Activated CD4-positive, alpha-beta T cell treated with anti-CD3 and anti-CD28 coated beads for 36 hours (primary cell): ENCODE results near the gene PCSK1. TPM values are rescaled to one million over a fixed set of nuclear protein-coding genes. Genes with fewer than 3 reads are reported as not detected.

Experiments
- ATAC-seq: fragments of 200-7000 bp; cut with Tn5 transposase; one replicate; pipeline ENCODE4 v1.10.0; 2021; ENCODE audit warnings: mild to moderate bottlenecking, moderate library complexity
- CTCF ChIA-PET: fragments of 350-600 bp; sonication (Branson Sonifier 250); formaldehyde crosslinking; loops from one replicate; lab custom pipeline; 2021; ENCODE audit warnings: antibody characterized with exemption; lab: Charles Lee
- POLR2A ChIA-PET: fragments of 350-600 bp; sonication (Branson Sonifier 250); formaldehyde crosslinking; loops from one replicate; lab custom pipeline; 2021; ENCODE audit warnings: antibody characterized with exemption, inconsistent platforms; lab: Charles Lee
- DNase-seq: peaks from one replicate; pipeline ENCODE4 v3.0.0-alpha.2; 2020
- H3K27ac Mint-ChIP-seq: one replicate; pipeline ENCODE4 v1.8.0; 2021; ENCODE audit warnings: mixed read lengths
- H3K27me3 Mint-ChIP-seq: one replicate; pipeline ENCODE4 v1.8.0; 2021; ENCODE audit warnings: mixed read lengths
- H3K36me3 Mint-ChIP-seq: one replicate; pipeline ENCODE4 v1.8.0; 2021; ENCODE audit warnings: low read depth, mixed read lengths
- H3K4me1 Mint-ChIP-seq: one replicate; pipeline ENCODE4 v1.8.0; 2021; ENCODE audit warnings: mixed read lengths
- H3K4me3 Mint-ChIP-seq: one replicate; pipeline ENCODE4 v1.8.0; 2021; ENCODE audit warnings: mild to moderate bottlenecking, moderate library complexity, mixed read lengths
- H3K9me3 Mint-ChIP-seq: one replicate; pipeline ENCODE4 v1.8.0; 2021; ENCODE audit warnings: low read depth, mixed read lengths
- intact Hi-C, 2 experiments: fragments of 100-400 bp; cut with DNase I in 1 of 2; cut with micrococcal nuclease in 1 of 2; formaldehyde crosslinking; loops; one replicate each; pipeline versions ENCODE4 v1.14.2 to v1.15.1; 2022 to 2024; cut with DNase I, micrococcal nuclease
- total RNA-seq, 2 experiments: library from RNA; stranded (reverse); gene quantifications; one replicate each; pipeline ENCODE4 v1.2.3, GENCODE V29; 2021

PCSK1 gene
- total RNA-seq, 2 experiments from 2014 or later: not detected

DNA sequence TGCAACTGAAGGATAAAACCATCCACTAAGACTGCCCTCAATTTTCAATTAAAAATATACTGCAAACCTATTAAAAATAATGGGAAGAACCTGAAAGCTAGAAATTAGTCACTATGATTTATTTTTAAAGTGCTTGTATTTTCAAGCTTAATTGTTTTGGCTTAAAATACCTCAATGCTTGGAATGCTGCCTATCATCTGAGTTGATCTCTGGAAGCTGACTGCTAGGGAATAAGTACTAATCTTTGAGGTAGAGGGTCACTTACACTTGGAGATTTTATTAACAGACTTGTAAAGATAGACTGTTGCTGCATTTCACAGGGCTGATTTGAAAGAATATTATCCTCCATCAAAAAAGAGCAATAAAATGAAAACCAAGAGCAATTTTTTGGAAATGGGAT, 6.2 kb downstream of the PCSK1 start:
- no peaks in the 10 kb centered on the region for H3K36me3 Mint-ChIP-seq
- peaks cover 39% of the 10 kb centered on the region for H3K27me3 Mint-ChIP-seq
- intact Hi-C loops: no loop called here
- peaks cover 8% of the 10 kb centered on the region for H3K4me1 Mint-ChIP-seq
- H3K9me3 Mint-ChIP-seq: no peaks in the 10 kb centered on the region
- no peak overlapping the region for H3K4me3 Mint-ChIP-seq
- no peak for DNase-seq
- CTCF ChIA-PET: interaction anchor here (0.7 to 1.1 kb wide), 2 partner anchors 82 to 355 kb away, joined by 3 read pairs; no protein-coding TSS in a partner anchor
- no peak for ATAC-seq
- no peak overlapping the region for H3K27ac Mint-ChIP-seq
- POLR2A ChIA-PET: no interaction called here

GRCh38 chr5:96425443-96425842, 7.6 kb downstream of the PCSK1 start:
- Mint-ChIP-seq H3K27ac (no peak overlapping the region), H3K9me3 (no peaks in the 10 kb centered on the region), H3K36me3 (no peaks in the 10 kb centered on the region), H3K4me3 (no peak overlapping the region), H3K27me3 (peaks cover 33% of the 10 kb centered on the region), H3K4me1 (no peaks in the 10 kb centered on the region)
- POLR2A ChIA-PET: no interaction called here
- no peak for DNase-seq
- ATAC-seq: no peak
- intact Hi-C loops: no loop called here
- CTCF ChIA-PET: interaction anchor here (1.0 kb wide), 1 partner anchor 170 kb away, joined by 3 read pairs; no protein-coding TSS in a partner anchor

DNA sequence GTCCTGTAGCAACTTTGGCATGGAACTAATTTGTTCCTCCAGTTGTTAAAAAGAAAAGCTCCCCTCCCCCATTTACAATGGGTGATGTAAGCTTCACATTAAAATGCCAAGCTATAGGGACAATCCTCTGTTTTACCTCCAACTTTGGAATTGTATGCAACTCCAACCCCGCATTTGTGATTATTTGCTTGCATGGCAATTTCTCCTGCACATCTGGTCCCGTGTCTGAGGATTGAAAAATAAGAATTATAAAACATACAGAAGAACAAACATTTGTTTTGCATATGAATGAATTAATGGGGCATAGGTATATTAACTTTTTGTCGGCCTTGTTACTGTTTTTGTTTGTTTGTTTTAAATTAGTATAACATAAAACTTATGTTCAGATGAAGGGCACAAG, 17.2 kb downstream of the PCSK1 start:
- Mint-ChIP-seq H3K4me3 (no peak overlapping the region), H3K36me3 (no peaks in the 10 kb centered on the region), H3K27me3 (peaks cover 5% of the 10 kb centered on the region), H3K27ac (no peak overlapping the region), H3K9me3 (no peaks in the 10 kb centered on the region), H3K4me1 (peaks cover 5% of the 10 kb centered on the region)
- ChIA-PET POLR2A (no interaction called here), CTCF (no interaction called here)
- no peak for ATAC-seq
- intact Hi-C loops: no loop called here
- DNase-seq: no peak

DNA sequence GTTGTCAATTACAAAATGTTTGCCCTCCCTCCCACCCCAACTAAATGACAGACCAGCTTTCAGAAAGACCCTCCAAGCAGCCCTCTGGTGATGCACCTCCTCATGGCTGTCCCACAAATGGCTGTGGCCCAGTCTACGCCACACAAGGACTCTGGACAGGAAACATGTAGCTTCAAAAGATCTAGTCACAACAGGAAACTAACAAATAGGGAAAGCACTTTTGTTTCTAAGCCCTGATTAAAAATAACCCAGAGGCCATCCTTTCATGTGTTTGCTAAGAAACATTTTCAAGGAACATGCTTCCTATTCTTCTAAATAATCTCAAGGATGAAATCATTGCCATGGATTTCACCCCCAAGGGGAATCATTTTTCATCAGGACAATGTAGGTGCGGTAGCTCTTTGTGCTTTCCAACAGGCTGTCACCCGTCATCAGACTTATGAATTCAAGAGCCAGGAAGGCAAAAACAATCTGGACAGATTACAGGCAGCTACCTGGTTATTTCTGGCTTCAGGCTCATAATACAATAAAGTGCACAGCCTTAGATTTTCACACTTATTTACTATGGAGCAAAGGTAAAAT, 20.1 kb downstream of the PCSK1 start:
- no peak overlapping the region for H3K27ac Mint-ChIP-seq
- DNase-seq (no peak), ATAC-seq (no peak)
- H3K9me3 Mint-ChIP-seq: no peaks in the 10 kb centered on the region
- intact Hi-C loops: no loop called here
- H3K27me3 Mint-ChIP-seq: peaks cover 3% of the 10 kb centered on the region
- CTCF ChIA-PET: no interaction called here
- no peak overlapping the region for H3K4me3 Mint-ChIP-seq
- POLR2A ChIA-PET: no interaction called here
- H3K4me1 Mint-ChIP-seq: peaks cover 5% of the 10 kb centered on the region
- H3K36me3 Mint-ChIP-seq: no peaks in the 10 kb centered on the region

DNA sequence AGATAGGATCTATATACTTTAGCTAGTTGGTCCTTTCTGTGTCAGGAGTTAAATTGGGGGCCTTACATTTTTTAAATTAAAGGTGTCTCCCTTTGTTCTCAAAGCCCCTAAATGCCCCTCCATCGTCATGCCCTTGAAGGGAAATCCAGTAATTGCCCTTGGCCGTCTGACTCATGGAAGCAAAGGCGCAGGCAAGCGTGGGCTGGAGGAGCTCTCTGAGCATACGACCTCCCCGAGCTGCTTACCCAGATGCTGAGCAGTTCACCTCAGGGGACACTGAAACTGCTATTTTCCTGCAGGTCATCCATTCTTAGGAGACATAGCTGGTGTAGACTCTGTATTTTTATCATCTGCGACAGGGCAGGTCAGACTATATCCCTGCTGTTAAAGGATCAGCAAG, 23.0 kb downstream of the PCSK1 start:
- H3K36me3 Mint-ChIP-seq: no peaks in the 10 kb centered on the region

GRCh38 chr5:96408841-96409538, 24.1 kb downstream of the PCSK1 start:
- Mint-ChIP-seq H3K4me3 (no peak overlapping the region), H3K4me1 (no peaks in the 10 kb centered on the region), H3K9me3 (no peaks in the 10 kb centered on the region), H3K27ac (no peak overlapping the region), H3K27me3 (peaks cover 3% of the 10 kb centered on the region), H3K36me3 (no peaks in the 10 kb centered on the region)
- intact Hi-C loops: no loop called here
- ChIA-PET POLR2A (no interaction called here), CTCF (no interaction called here)
- ATAC-seq: no peak
- no peak for DNase-seq

More for the DNA sequence above, 23.0 kb downstream of the PCSK1 start:
- intact Hi-C loops: no loop called here
- ATAC-seq: no peak
- no peaks in the 10 kb centered on the region for H3K4me1 Mint-ChIP-seq
- no peak for DNase-seq
- CTCF ChIA-PET: no interaction called here
- no peaks in the 10 kb centered on the region for H3K9me3 Mint-ChIP-seq
- no peak overlapping the region for H3K4me3 Mint-ChIP-seq
- peaks cover 3% of the 10 kb centered on the region for H3K27me3 Mint-ChIP-seq
- no peak overlapping the region for H3K27ac Mint-ChIP-seq
- POLR2A ChIA-PET: no interaction called here

- DNase-seq: no peak
- intact Hi-C loops: no loop called here
- H3K36me3 Mint-ChIP-seq: no peaks in the 10 kb centered on the region
- no peak for ATAC-seq
- no peaks in the 10 kb centered on the region for H3K4me1 Mint-ChIP-seq
- no peak overlapping the region for H3K27ac Mint-ChIP-seq
- ChIA-PET POLR2A (no interaction called here), CTCF (no interaction called here)
- H3K27me3 Mint-ChIP-seq: peaks cover 3% of the 10 kb centered on the region
- H3K4me3 Mint-ChIP-seq: no peak overlapping the region
- H3K9me3 Mint-ChIP-seq: no peaks in the 10 kb centered on the region
Observed at GRCh38 chr5:96408210-96408777, 24.8 kb downstream of the PCSK1 start.

- peaks cover 3% of the 10 kb centered on the region for H3K27me3 Mint-ChIP-seq
- POLR2A ChIA-PET: no interaction called here
Observed at GRCh38 chr5:96407436-96407835, 25.6 kb downstream of the PCSK1 start.

GRCh38 chr5:96404191-96404867, 28.7 kb downstream of the PCSK1 start:
- CTCF ChIA-PET: no interaction called here
- no peak for ATAC-seq
- H3K27ac Mint-ChIP-seq: no peak overlapping the region
- H3K36me3 Mint-ChIP-seq: no peaks in the 10 kb centered on the region
- no peak for DNase-seq
- H3K9me3 Mint-ChIP-seq: no peaks in the 10 kb centered on the region
- H3K27me3 Mint-ChIP-seq: no peaks in the 10 kb centered on the region
- POLR2A ChIA-PET: no interaction called here
- intact Hi-C loops: no loop called here
- no peaks in the 10 kb centered on the region for H3K4me1 Mint-ChIP-seq
- no peak overlapping the region for H3K4me3 Mint-ChIP-seq

More at GRCh38 chr5:96407436-96407835, 25.6 kb downstream of the PCSK1 start:
- Mint-ChIP-seq H3K36me3 (no peaks in the 10 kb centered on the region), H3K4me3 (no peak overlapping the region), H3K4me1 (no peaks in the 10 kb centered on the region), H3K9me3 (no peaks in the 10 kb centered on the region), H3K27ac (no peak overlapping the region)
- intact Hi-C loops: no loop called here
- ATAC-seq: no peak
- DNase-seq: no peak
- CTCF ChIA-PET: interaction anchor here (0.7 kb wide), 1 partner anchor 11 kb away, joined by 3 read pairs; no protein-coding TSS in a partner anchor

DNA sequence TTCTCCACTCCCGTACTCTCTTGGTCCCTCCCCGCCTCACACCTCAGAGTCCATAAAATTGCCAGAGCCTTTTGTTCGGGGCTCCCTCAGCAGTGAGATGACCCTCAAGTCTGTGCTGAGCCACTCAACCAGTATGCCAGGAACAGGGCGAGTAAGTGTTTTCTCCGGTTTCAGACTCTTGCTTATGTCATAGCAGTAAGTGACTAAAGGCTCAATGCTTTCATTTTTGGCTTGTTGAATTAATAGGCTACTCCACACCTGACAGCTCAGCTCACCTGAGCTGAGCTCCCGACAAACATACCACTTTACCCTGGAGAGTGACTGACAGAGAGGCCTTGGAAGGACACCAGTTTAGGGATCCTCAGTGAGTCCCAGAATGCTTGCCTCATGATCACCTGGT, 30.5 kb downstream of the PCSK1 start:
- Mint-ChIP-seq H3K27ac (no peak overlapping the region), H3K36me3 (no peaks in the 10 kb centered on the region), H3K9me3 (no peaks in the 10 kb centered on the region), H3K4me3 (no peak overlapping the region), H3K27me3 (no peaks in the 10 kb centered on the region), H3K4me1 (no peaks in the 10 kb centered on the region)
- ChIA-PET CTCF (no interaction called here), POLR2A (no interaction called here)
- intact Hi-C loops: no loop called here
- DNase-seq (no peak), ATAC-seq (no peak)

DNA sequence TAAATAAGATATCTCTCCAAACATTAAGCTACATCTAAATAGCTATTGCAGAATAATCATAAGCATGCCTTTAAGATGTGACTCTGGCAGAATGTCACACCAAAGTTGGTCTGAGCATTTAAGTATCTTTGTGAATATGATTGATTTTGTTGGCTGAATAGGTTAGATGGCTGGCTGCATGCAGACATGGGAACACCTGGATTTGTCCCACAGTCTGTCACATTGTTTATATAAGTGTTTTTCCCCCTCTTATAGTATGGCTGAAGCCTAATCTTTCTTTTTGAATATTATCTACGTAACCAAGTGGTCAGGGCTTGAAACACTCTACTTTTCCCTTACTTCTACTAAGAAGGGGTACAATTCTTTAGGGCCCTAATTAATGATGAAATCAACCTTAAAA, 36.2 kb downstream of the PCSK1 start:
- DNase-seq: no peak
- ATAC-seq: no peak
- ChIA-PET POLR2A (no interaction called here), CTCF (interaction anchor here (0.7 to 1.3 kb wide), 3 partner anchors 9 to 46 kb away, joined by 3 to 4 read pairs (median 3); no protein-coding TSS in a partner anchor)
- intact Hi-C loops: no loop called here
- Mint-ChIP-seq H3K4me3 (no peak overlapping the region), H3K27ac (no peak overlapping the region), H3K36me3 (no peaks in the 10 kb centered on the region), H3K27me3 (peaks cover 6% of the 10 kb centered on the region), H3K4me1 (no peaks in the 10 kb centered on the region), H3K9me3 (no peaks in the 10 kb centered on the region)
